ENCODE measurements around the gene TAF11L11.
"Not testable (repeated sequence)": the region's sequence is repeated elsewhere in the genome, so short reads cannot be mapped to it uniquely, and the experiment has no call there.

The TAF11L11 gene

DNA sequence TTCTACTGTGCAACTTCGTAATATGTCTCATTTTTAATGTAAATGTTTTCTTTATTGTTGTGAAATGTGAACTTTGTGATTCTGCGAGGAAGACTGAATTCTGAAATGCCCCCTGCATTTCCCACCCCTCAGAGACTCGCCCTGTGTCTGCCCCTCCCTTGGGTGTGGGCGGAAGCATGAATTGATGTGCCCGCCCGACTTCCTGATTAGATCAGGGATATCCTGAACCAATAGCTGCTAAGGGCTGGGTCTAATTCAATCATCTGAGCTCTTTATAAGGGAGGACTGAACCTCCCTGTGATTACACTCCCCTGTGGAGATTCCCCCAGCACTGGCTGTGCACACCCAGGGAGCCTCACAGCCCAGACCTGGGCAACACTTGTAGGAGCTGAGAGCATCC is at the start of gene TAF11L11:
TSS of gene TAF11L11 (plus strand) at position 304 of the 400 bp plus-strand sequence.
- not testable (repeated sequence) for H3K4me3 ChIP-seq (ENCODE audit: low read depth, low read length); DNase-seq (ENCODE audit: low read depth)

GRCh38 chr5:17585658-17586057 is 18.3 kb upstream of the TAF11L11 start, which contains the start of gene TAF11L7:
TSS of gene TAF11L7 (minus strand) at chr5:17585758.
- H3K4me3 ChIP-seq (ENCODE audit: low read depth, low read length); DNase-seq (ENCODE audit: low read depth): not testable (repeated sequence)

GRCh38 chr5:17590860-17591259 is 13.1 kb upstream of the TAF11L11 start, which contains the start of gene TAF11L8:
TSS of gene TAF11L8 (minus strand) at chr5:17590960.
- not testable (repeated sequence) for H3K4me3 ChIP-seq (ENCODE audit: low read depth, low read length); DNase-seq (ENCODE audit: low read depth)

- not testable (repeated sequence) for H3K4me3 ChIP-seq (ENCODE audit: low read depth, low read length); DNase-seq (ENCODE audit: low read depth)
Measured at GRCh38 chr5:17594255-17594654, 9.7 kb upstream of the TAF11L11 start, which contains the start of gene TAF11L9. TSS of gene TAF11L9 (minus strand) at chr5:17594394.

DNA sequence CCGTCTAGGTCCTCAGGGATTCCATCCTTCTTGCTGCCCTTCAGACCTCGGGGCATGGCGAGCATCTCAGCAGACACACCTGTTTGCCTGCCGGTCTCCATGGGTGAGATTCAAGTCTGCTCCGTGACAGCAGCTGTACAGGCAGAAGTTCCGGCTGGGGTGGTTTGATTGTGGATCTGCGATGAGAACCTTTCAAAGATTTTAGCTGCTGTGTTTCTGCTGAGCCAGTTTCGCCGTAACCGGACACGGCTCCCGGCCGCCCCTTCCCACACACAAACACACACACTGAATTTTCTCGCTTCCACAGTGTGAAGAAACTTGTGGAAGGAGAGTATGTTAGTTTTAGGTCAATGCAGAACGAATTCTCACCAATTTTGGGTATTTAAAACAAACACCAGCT is 6.3 kb upstream of the TAF11L11 start, which contains the start of gene TAF11L10:
TSS of gene TAF11L10 (minus strand) at position 101 of the 400 bp plus-strand sequence.
- not testable (repeated sequence) for DNase-seq (ENCODE audit: low read depth); H3K4me3 ChIP-seq (ENCODE audit: low read depth, low read length)

GRCh38 chr5:17604951-17605350 is 968 bp downstream of the TAF11L11 start:
- no peak overlapping the region for H3K4me3 ChIP-seq (ENCODE audit: low read depth, low read length)
- no peak for DNase-seq (ENCODE audit: low read depth)
- no peak for TF ChIP-seq CTCF (IDR thresholded peaks at IDR 0.05; ENCODE audit: control insufficient read depth, extremely low read depth, insufficient read depth)

DNA sequence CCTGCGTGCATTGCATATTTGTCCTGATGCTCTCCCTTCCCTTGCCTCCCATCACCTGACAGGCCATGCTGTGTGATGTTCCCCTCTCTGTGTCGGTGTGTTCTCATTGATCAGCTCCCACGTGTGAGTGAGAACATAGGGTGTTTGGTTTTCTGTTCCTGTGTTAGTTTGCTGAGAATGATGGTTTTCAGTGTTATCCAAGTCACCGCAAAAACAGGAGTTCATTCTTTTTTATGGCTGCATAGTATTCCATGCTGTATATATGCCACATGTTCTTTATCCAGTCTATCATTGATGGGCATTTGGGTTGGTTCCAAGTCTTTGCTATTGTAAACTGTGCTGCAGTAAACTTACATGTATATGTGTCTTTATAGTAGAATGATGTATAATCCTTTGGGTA is 3.5 kb downstream of the TAF11L11 start:
- not testable (repeated sequence) for H3K4me3 ChIP-seq (ENCODE audit: low read depth, low read length); DNase-seq (ENCODE audit: low read depth)

DNA sequence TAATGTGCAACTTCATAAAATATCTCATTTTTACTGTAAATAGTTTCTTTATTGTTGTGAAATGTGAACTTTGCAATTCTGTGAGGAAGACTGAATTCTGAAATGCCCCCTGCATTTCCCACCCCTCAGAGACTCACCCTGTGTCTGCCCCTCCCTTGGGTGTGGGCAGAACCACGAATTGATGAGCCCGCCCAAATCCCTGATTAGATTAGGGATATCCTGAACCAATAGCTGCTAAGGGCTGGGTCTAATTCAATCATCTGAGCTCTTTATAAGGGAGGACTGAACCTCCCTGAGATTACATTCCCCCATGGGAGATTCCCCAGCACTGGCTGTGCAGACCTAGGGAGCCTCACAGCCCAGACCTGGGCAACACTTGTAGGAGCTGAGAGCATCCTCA is 6.1 kb downstream of the TAF11L11 start, which contains the start of gene TAF11L12:
TSS of gene TAF11L12 (plus strand) at position 301 of the 400 bp plus-strand sequence.
- DNase-seq (ENCODE audit: low read depth); H3K4me3 ChIP-seq (ENCODE audit: low read depth, low read length): not testable (repeated sequence)

GRCh38 chr5:17614872-17615605 is 11.1 kb downstream of the TAF11L11 start:
- no peak for TF ChIP-seq CTCF (IDR thresholded peaks at IDR 0.05; ENCODE audit: control insufficient read depth, extremely low read depth, insufficient read depth)
- H3K4me3 ChIP-seq (ENCODE audit: low read depth, low read length) = no peak overlapping the region
- DNase-seq (ENCODE audit: low read depth) = no peak

DNA sequence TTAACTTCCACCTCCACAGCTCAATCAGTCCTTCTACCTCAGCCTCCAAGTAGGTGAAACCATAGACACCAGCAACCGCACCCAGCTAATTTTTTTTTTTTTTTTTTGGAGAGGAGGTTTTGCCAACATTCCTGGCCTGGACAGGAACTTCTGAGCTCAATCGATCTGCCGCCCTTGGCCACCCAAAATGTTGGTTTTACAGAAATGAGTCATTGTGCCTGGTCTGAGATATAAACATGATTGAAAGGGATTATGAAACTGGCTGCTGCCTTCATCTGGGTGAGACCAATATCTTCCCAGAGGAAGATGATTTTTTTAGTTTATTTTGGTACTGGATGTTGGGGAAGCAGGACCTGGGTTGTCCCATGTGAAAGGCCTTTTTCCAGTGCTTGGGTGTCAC is 15.4 kb downstream of the TAF11L11 start:
- no peak for TF ChIP-seq CTCF (IDR thresholded peaks at IDR 0.05; ENCODE audit: control insufficient read depth, extremely low read depth, insufficient read depth)
- no peak for DNase-seq (ENCODE audit: low read depth)
- no peak overlapping the region for H3K4me3 ChIP-seq (ENCODE audit: low read depth, low read length)

DNA sequence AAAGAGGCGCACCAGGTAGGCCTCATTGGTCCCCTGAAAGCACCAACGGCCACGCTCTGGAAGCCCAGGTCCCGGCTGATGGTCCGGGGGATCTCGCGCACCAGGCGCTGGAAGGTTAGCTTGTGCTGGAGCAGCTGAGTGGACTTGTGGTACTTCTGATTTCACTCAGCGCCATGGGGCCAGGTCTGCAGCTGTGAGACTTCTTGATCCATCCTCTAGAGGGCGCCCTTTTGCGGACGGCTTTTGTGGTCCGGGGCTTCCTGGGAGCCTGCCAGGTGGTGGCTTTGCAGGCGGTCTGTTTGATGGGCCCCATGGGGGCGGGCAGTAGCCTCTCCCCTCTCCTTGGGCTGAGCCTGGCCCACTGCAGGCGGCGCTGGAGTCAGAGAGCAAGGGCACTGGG is 16.6 kb downstream of the TAF11L11 start:
- DNase-seq (ENCODE audit: low read depth) = no peak
- H3K4me3 ChIP-seq (ENCODE audit: low read depth, low read length) = no peak overlapping the region
- peak; percentile 10; the same call in 1 of the 2 replicates for TF ChIP-seq CTCF (IDR thresholded peaks at IDR 0.05; ENCODE audit: control insufficient read depth, extremely low read depth, insufficient read depth)
